OCI-LY3 (cell line): ENCODE measurements around the gene GPAT3.
"Not testable (repeated sequence)": the region's sequence is repeated elsewhere in the genome, so short reads cannot be mapped to it uniquely, and the experiment has no call there.

Experiments used
- EZH2phosphoT487 ChIP-seq: fragments of 200-600 bp; shearing (Covaris generic); IDR thresholded peaks from 2 replicates; pipeline ENCODE4 v1.6.1; 2018; ENCODE audit warnings: antibody characterized with exemption, mixed run types, low read depth
- TF ChIP-seq, protein P1 (sequence below): fragments of 200-600, 300-600 bp; sonication (generic); IDR thresholded peaks from 2 replicates; pipeline ENCODE4 v1.5.1; 2014; ENCODE audit warnings: antibody characterized with exemption, low read length, low read depth

DNA sequence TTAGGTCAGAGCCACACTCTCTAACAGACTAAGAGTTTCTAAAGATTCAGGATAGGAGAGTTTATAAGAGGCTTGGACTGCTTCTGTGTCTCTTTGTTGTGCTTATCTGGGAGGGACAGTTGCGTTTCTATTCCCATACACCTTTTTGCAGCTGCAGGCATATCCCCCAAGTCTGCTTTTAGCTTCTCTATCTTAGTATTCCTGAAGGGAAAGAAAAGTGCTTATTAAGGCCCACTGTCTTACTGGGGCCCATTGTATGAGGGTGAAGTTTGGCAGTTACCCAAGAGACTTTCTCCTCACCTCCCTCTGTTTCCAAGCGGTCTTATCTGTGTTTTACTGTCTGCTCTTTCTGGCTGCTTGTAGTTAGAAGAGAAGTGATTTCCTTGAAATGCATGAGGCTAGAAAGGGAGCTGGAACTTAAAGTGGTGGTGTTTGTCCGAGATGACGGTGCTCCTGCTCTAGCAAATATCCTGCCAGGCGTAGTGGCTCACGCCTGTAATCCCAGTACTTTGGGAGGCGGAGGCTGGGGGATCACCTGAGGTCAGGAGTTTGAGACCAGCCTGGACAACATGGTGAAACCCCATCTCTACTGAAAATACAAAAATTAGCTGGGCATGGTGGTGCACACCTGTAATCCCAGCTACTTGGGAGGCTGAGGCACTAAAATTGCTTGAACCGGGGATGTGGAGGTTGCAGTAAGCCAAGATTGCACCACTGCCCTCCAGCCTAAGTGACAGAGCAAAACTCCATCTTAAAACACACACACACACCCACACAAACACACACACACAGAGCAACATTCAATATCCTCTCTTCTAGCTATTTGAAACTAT is 39.6 kb upstream of the GPAT3 start:
- TF ChIP-seq EZH2phosphoT487: not testable (repeated sequence)
- TF ChIP-seq, protein P1, sequence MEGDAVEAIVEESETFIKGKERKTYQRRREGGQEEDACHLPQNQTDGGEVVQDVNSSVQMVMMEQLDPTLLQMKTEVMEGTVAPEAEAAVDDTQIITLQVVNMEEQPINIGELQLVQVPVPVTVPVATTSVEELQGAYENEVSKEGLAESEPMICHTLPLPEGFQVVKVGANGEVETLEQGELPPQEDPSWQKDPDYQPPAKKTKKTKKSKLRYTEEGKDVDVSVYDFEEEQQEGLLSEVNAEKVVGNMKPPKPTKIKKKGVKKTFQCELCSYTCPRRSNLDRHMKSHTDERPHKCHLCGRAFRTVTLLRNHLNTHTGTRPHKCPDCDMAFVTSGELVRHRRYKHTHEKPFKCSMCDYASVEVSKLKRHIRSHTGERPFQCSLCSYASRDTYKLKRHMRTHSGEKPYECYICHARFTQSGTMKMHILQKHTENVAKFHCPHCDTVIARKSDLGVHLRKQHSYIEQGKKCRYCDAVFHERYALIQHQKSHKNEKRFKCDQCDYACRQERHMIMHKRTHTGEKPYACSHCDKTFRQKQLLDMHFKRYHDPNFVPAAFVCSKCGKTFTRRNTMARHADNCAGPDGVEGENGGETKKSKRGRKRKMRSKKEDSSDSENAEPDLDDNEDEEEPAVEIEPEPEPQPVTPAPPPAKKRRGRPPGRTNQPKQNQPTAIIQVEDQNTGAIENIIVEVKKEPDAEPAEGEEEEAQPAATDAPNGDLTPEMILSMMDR: not testable (repeated sequence)
